ENCODE measurements around the gene SLC7A6OS. TPM values are rescaled to one million over a fixed set of nuclear protein-coding genes. Genes with fewer than 3 reads are reported as not detected.

The SLC7A6OS gene
- total RNA-seq, 1 donor from 2014 or later: 23.3 TPM

GRCh38 chr16:68263559-68264127 is 47.1 kb downstream of the SLC7A6OS start:
- peak overlapping the region; percentile 99 for H3K27ac Mint-ChIP-seq

GRCh38 chr16:68259007-68259825 is 51.5 kb downstream of the SLC7A6OS start:
- H3K9me3 Mint-ChIP-seq: no peaks in the 10 kb centered on the region
- peaks cover 14% of the 10 kb centered on the region for H3K4me1 Mint-ChIP-seq
- no peak for DNase-seq (ENCODE audit: low spot score in 2 of 2, unreplicated experiment in 2 of 2)
- no peak for TF ChIP-seq CTCF (IDR thresholded peaks at IDR 0.05; ENCODE audit: unreplicated experiment)
- H3K27ac Mint-ChIP-seq: no peak overlapping the region
- peaks cover 2% of the 10 kb centered on the region for H3K36me3 Mint-ChIP-seq
- no peaks in the 10 kb centered on the region for H3K27me3 Mint-ChIP-seq (ENCODE audit: low read depth)
- H3K4me3 Mint-ChIP-seq: no peak overlapping the region

More at GRCh38 chr16:68263559-68264127, 47.1 kb downstream of the SLC7A6OS start:
- no peak for DNase-seq (ENCODE audit: low spot score in 2 of 2, unreplicated experiment in 2 of 2)
- peak overlapping the region; percentile 89 for H3K4me3 Mint-ChIP-seq
- H3K36me3 Mint-ChIP-seq: peaks cover 2% of the 10 kb centered on the region
- no peak for TF ChIP-seq CTCF (IDR thresholded peaks at IDR 0.05; ENCODE audit: unreplicated experiment)
- no peaks in the 10 kb centered on the region for H3K27me3 Mint-ChIP-seq (ENCODE audit: low read depth)
- H3K4me1 Mint-ChIP-seq: peaks cover 37% of the 10 kb centered on the region
- H3K9me3 Mint-ChIP-seq: no peaks in the 10 kb centered on the region

- Mint-ChIP-seq H3K9me3 (no peaks in the 10 kb centered on the region), H3K36me3 (peaks cover 2% of the 10 kb centered on the region), H3K4me1 (peaks cover 7% of the 10 kb centered on the region), H3K27ac (peak overlapping the region; percentile 64), H3K27me3 (ENCODE audit: low read depth) (no peaks in the 10 kb centered on the region), H3K4me3 (no peak overlapping the region)
- no peak for TF ChIP-seq CTCF (IDR thresholded peaks at IDR 0.05; ENCODE audit: unreplicated experiment)
- DNase-seq (ENCODE audit: low spot score in 2 of 2, unreplicated experiment in 2 of 2): no peak
Measured at GRCh38 chr16:68257906-68258800, 52.6 kb downstream of the SLC7A6OS start.

- Mint-ChIP-seq H3K36me3 (peaks cover 2% of the 10 kb centered on the region), H3K4me1 (peaks cover 7% of the 10 kb centered on the region), H3K27me3 (ENCODE audit: low read depth) (no peaks in the 10 kb centered on the region), H3K27ac (peak overlapping the region; percentile 43), H3K4me3 (no peak overlapping the region), H3K9me3 (no peaks in the 10 kb centered on the region)
- DNase-seq (ENCODE audit: low spot score in 2 of 2, unreplicated experiment in 2 of 2): no peak
- no peak for TF ChIP-seq CTCF (IDR thresholded peaks at IDR 0.05; ENCODE audit: unreplicated experiment)
Measured at GRCh38 chr16:68257251-68257905, 53.4 kb downstream of the SLC7A6OS start.

- TF ChIP-seq CTCF (IDR thresholded peaks at IDR 0.05; ENCODE audit: unreplicated experiment): no peak
- no peak for DNase-seq (ENCODE audit: low spot score in 2 of 2, unreplicated experiment in 2 of 2)
- no peaks in the 10 kb centered on the region for H3K9me3 Mint-ChIP-seq
- H3K4me3 Mint-ChIP-seq: no peak overlapping the region
- peaks cover 8% of the 10 kb centered on the region for H3K36me3 Mint-ChIP-seq
- H3K27ac Mint-ChIP-seq: no peak overlapping the region
- H3K27me3 Mint-ChIP-seq (ENCODE audit: low read depth): no peaks in the 10 kb centered on the region
- H3K4me1 Mint-ChIP-seq: peaks cover 7% of the 10 kb centered on the region
Measured at GRCh38 chr16:68255712-68256111, 55.0 kb downstream of the SLC7A6OS start.

Measured in mesothelial cell of epicardium (in vitro differentiated cells).